ENCODE results near the gene CCDC197. TPM values are rescaled to one million over a fixed set of nuclear protein-coding genes. Genes with fewer than 3 reads are reported as not detected.
A peak's percentile ranks its signal among the peaks of the same experiment; 100 is the strongest.

The CCDC197 gene
- total RNA-seq: not detected
- not detected for polyA plus RNA-seq
- not detected for total RNA-seq

DNA sequence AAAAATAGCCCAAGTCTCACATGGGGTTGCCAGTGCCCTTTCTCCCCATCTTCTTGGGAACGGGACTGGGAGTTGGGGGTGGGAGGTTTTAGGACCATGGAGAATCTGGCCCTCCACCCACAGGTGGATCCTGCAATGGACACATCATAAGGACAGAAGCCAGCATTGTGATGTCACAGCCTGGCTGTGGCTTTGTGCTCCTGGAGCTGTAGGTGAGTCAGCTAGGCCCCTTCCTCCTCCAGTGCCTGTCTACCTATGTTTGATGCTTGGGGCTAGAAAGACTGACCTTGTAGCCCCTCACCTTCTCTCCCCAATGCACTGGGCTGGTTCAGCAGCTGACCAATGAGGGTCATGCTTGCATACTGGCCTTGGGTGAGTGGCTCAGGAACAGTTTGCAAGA, at the start of gene CCDC197:
Gene CCDC197 (plus strand): TSS at position 220 of the 400 bp plus-strand sequence. CDS start 831 bp downstream, outside the sequence.
- Mint-ChIP-seq H3K36me3 (no peaks in the 10 kb centered on the region), H3K27ac (peak within 1 kb of the TSS in 1 of 9 donors; percentile 13), H3K4me3 (no peak within 1 kb of the TSS), H3K4me1 (peaks cover 2 to 56% (median 8%) of the 10 kb centered on the region in 7 donors), H3K9me3 (no peaks in the 10 kb centered on the region), H3K27me3 (no peaks in the 10 kb centered on the region)
- H3K4me1 ChIP-seq (ENCODE audit: control insufficient read depth in 2 of 2, insufficient read depth in 2 of 2, low read length in 2 of 2): peaks cover 4 to 6% of the 10 kb centered on the region in 2 donors
- H3K27me3 ChIP-seq (ENCODE audit: control insufficient read depth in 2 of 2, insufficient read depth in 2 of 2, low read length in 2 of 2): no peaks in the 10 kb centered on the region
- POLR2A ChIA-PET: interaction anchor here (1.1 kb wide), 1 partner anchor 26 kb away, joined by 3 read pairs; no protein-coding TSS in a partner anchor
- DNase-seq (no peak), ATAC-seq (no peak)
- no peak within 1 kb of the TSS for H3K27ac ChIP-seq (ENCODE audit: low read depth, low read length)
- H3K36me3 ChIP-seq (ENCODE audit: control insufficient read depth in 2 of 3, insufficient read depth in 3 of 3, low read length in 3 of 3): no peaks in the 10 kb centered on the region
- H3K9me3 ChIP-seq (ENCODE audit: control insufficient read depth in 2 of 3, low read length in 3 of 3): no peaks in the 10 kb centered on the region
- no peak within 1 kb of the TSS for H3K4me3 ChIP-seq (ENCODE audit: low read length)
- intact Hi-C loops (cut with micrococcal nuclease): no loop called here
- CTCF ChIA-PET: interaction anchor here (1.5 to 9.9 kb wide), 2 partner anchors 15 to 58 kb away, joined by 3 to 139 read pairs; no protein-coding TSS in a partner anchor

DNA sequence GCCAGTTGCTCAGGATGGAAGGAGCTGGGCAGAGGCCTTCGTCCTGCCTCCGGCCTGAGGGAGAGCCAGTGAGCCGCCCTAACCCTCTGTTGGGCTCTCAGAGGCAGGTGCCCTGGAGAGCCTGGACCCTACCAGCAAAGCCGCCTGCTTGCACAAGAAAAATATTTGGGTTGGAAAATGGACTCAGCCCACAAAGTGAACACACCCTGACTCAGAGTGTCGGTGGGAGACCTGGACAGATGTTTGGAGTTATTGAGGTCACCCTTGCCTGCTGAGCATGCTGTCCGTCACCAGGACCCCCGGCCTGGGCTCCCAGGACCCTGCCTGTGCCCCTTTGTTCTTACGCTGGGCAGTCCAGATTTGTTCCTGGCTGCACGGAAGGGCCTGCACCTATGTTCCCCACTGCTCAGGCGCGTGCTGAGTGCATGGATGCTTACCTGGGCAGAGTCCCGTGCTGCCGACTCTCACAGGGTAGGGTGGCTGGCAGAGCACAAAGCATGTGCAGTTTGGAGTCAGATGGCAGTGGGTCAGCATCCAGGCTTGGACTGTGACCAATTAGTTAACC, 47.5 kb upstream of the CCDC197 start:
- Histone ChIP-seq H3K9me3 (ENCODE audit: control insufficient read depth in 2 of 3, low read length in 3 of 3) (no peaks in the 10 kb centered on the region), H3K4me1 (ENCODE audit: control insufficient read depth in 2 of 2, insufficient read depth in 2 of 2, low read length in 2 of 2) (peaks cover 0 to 13% of the 10 kb centered on the region in 2 donors)
- intact Hi-C loops (cut with micrococcal nuclease): no loop called here

DNA sequence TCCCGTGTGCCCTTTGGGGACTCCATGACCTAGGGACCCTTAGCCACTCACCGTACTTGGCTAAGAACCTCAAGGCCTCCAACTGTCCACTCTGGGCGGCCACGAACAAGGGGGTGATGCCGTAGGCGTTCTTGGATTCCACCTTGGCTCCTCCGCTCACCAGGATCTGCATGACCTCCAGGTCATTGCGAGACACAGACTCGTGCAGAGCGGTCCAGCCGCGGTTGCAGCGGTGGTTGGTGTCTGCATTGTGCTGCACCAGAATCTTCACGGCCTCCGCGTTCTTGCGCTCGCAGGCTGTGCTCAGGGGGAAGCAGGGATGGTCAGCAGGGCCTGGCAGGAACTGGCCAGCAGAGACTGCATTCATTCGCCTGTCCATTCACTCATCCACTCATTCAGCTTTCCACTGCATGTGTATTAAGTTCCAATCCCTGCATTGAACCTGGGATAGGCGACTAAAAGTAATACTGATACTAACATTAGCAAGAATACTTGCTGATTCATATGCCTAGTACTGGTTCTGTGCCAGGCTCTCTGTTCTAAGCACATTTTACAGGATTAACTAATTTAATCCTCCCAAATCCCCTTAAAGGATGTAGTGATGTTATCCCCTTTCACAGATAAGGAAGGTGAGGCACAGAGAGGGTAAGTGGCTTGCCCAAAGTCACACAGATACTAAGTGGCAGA, 46.0 kb upstream of the CCDC197 start:
- H3K27me3 ChIP-seq (ENCODE audit: control insufficient read depth in 2 of 2, insufficient read depth in 2 of 2, low read length in 2 of 2): no peaks in the 10 kb centered on the region
- intact Hi-C loops (cut with micrococcal nuclease): no loop called here
- ATAC-seq (no peak), DNase-seq (no peak)
- Mint-ChIP-seq H3K27me3 (no peaks in the 10 kb centered on the region), H3K4me1 (peaks cover 11 to 62% (median 24%) of the 10 kb centered on the region in 7 donors), H3K27ac (peak overlapping the region in 1 of 9 donors; percentile 23), H3K36me3 (peaks cover 0 to 40% (median 0%) of the 10 kb centered on the region in 5 donors), H3K9me3 (no peaks in the 10 kb centered on the region), H3K4me3 (no peak overlapping the region)
- ChIA-PET CTCF (interaction anchor here (1.0 to 2.3 kb wide), 3 partner anchors 11 to 67 kb away, joined by 3 to 14 read pairs (median 3); no protein-coding TSS in a partner anchor), POLR2A (no interaction called here)
- H3K36me3 ChIP-seq (ENCODE audit: control insufficient read depth in 2 of 3, insufficient read depth in 3 of 3, low read length in 3 of 3): no peaks in the 10 kb centered on the region
- H3K4me1 ChIP-seq (ENCODE audit: control insufficient read depth in 2 of 2, insufficient read depth in 2 of 2, low read length in 2 of 2): peaks cover 14 to 27% of the 10 kb centered on the region in 2 donors
- H3K4me3 ChIP-seq (ENCODE audit: low read length): no peak overlapping the region
- no peaks in the 10 kb centered on the region for H3K9me3 ChIP-seq (ENCODE audit: control insufficient read depth in 2 of 3, low read length in 3 of 3)
- H3K27ac ChIP-seq (ENCODE audit: low read depth, low read length): no peak overlapping the region

More for the DNA sequence above, 47.5 kb upstream of the CCDC197 start:
- peaks cover 2 to 47% (median 12%) of the 10 kb centered on the region in 7 donors for H3K4me1 Mint-ChIP-seq
- H3K36me3 ChIP-seq (ENCODE audit: control insufficient read depth in 2 of 3, insufficient read depth in 3 of 3, low read length in 3 of 3): no peaks in the 10 kb centered on the region
- no peaks in the 10 kb centered on the region for H3K27me3 Mint-ChIP-seq
- no peaks in the 10 kb centered on the region for H3K27me3 ChIP-seq (ENCODE audit: control insufficient read depth in 2 of 2, insufficient read depth in 2 of 2, low read length in 2 of 2)
- ATAC-seq (no peak), DNase-seq (no peak)
- H3K36me3 Mint-ChIP-seq: peaks cover 0 to 33% (median 0%) of the 10 kb centered on the region in 5 donors
- H3K4me3 ChIP-seq (ENCODE audit: low read length): no peak overlapping the region
- no peaks in the 10 kb centered on the region for H3K9me3 Mint-ChIP-seq
- H3K4me3 Mint-ChIP-seq: no peak overlapping the region
- H3K27ac ChIP-seq (ENCODE audit: low read depth, low read length): no peak overlapping the region
- CTCF ChIA-PET: interaction anchor here (1.2 kb wide), 2 partner anchors 10 to 68 kb away, joined by 3 read pairs; no protein-coding TSS in a partner anchor
- POLR2A ChIA-PET: interaction anchor here (0.6 to 1.8 kb wide), 3 partner anchors 10 to 159 kb away, joined by 4 to 8 read pairs (median 5); no protein-coding TSS in a partner anchor
- no peak overlapping the region for H3K27ac Mint-ChIP-seq

DNA sequence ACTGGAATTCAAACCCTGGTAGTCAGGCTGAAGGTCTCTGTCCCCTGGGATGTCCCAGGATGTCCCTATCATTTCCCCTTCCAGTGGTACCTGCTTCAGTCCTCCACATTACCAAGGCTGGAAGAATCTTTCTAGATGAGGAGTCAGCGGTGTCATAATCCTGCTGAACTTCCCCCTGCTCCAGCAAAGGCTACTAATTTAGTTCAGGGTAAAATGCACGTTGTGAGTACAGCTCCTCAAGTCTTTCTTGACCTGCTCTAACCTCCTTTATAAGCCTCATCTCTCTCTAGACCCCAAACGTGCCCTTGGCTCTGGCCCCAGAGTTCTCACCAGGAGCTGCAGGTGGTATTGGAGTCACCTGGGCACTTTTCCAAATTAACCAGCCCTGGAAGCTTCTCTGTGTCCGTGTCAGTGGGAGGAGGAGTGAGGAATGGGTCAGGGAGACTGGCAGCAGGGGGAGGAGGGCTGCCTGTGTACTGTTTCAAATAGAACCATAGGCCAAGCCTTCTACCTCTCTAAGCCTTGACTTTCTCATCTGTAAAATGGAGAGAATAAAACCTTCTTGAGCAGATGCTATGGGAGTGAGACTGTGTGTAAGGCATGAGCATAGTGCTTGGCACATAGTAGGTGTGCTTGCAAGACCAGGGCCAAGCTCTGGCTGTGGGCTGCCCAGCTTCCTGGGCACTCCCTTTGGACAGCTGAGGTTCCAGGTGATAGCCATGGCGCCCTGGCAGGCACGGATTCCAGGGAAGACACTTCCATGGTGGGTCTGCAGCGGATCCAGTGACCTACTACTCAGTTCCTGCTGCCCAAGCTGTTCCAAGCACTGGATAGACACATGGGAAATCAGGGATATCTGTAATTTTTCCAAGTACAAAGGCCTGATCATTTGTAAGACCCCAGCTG, 45.2 kb upstream of the CCDC197 start:
- POLR2A ChIA-PET: interaction anchor here (0.8 to 1.6 kb wide), 3 partner anchors 10 to 19 kb away, joined by 4 to 6 read pairs (median 5); no protein-coding TSS in a partner anchor
- no peaks in the 10 kb centered on the region for H3K36me3 ChIP-seq (ENCODE audit: control insufficient read depth in 2 of 3, insufficient read depth in 3 of 3, low read length in 3 of 3)
- no peaks in the 10 kb centered on the region for H3K27me3 ChIP-seq (ENCODE audit: control insufficient read depth in 2 of 2, insufficient read depth in 2 of 2, low read length in 2 of 2)
- ATAC-seq: no peak
- CTCF ChIA-PET: interaction anchor here (1.1 to 2.3 kb wide), 4 partner anchors 8 to 19 kb away, joined by 3 to 14 read pairs (median 5); no protein-coding TSS in a partner anchor
- Mint-ChIP-seq H3K9me3 (no peaks in the 10 kb centered on the region), H3K27me3 (no peaks in the 10 kb centered on the region), H3K4me3 (no peak overlapping the region), H3K27ac (peak overlapping the region in 1 of 9 donors; percentile 23), H3K36me3 (peaks cover 0 to 35% (median 0%) of the 10 kb centered on the region in 5 donors), H3K4me1 (peaks cover 17 to 70% (median 30%) of the 10 kb centered on the region in 7 donors)
- intact Hi-C loops (cut with micrococcal nuclease): no loop called here
- DNase-seq: no peak
- H3K4me3 ChIP-seq (ENCODE audit: low read length): no peak overlapping the region
- peaks cover 20 to 35% of the 10 kb centered on the region in 2 donors for H3K4me1 ChIP-seq (ENCODE audit: control insufficient read depth in 2 of 2, insufficient read depth in 2 of 2, low read length in 2 of 2)
- no peaks in the 10 kb centered on the region for H3K9me3 ChIP-seq (ENCODE audit: control insufficient read depth in 2 of 3, low read length in 3 of 3)
- H3K27ac ChIP-seq (ENCODE audit: low read depth, low read length): no peak overlapping the region

DNA sequence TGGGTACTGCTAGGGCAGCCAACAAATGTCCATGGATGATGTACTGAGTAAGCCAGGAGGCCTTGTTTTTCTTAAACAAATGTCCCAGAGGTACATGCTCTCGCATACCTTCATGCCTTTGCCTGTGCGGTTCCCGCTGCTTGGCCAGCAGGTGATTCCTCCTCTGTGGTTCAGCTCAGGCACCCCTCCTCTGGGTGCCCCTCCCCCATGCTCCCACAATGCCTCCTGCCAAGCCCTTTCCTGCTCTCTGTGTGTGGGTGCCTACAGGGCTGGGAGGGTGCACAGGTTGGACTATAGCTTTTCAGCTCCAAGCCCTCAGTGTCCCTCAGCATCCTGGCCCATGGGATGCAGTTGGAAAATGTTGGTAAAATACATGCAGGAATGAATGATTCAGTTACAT, 44.3 kb upstream of the CCDC197 start:
- ChIA-PET CTCF (interaction anchor here (0.7 to 2.0 kb wide), 6 partner anchors 9 to 25 kb away, joined by 3 to 7 read pairs (median 3); no protein-coding TSS in a partner anchor), POLR2A (interaction anchor here (0.7 to 1.6 kb wide), 6 partner anchors 11 to 127 kb away, joined by 3 to 6 read pairs (median 4); no protein-coding TSS in a partner anchor)
- Mint-ChIP-seq H3K27me3 (no peaks in the 10 kb centered on the region), H3K36me3 (peaks cover 0 to 38% (median 0%) of the 10 kb centered on the region in 5 donors), H3K4me1 (peaks cover 24 to 80% (median 39%) of the 10 kb centered on the region in 7 donors), H3K4me3 (peak overlapping the region in 1 of 10 donors; percentile 90), H3K9me3 (no peaks in the 10 kb centered on the region), H3K27ac (peak overlapping the region in 2 of 9 donors; percentile 53 to 68)
- intact Hi-C loops (cut with micrococcal nuclease): no loop called here
- Histone ChIP-seq H3K4me3 (ENCODE audit: low read length) (no peak overlapping the region), H3K9me3 (ENCODE audit: control insufficient read depth in 2 of 3, low read length in 3 of 3) (no peaks in the 10 kb centered on the region), H3K27me3 (ENCODE audit: control insufficient read depth in 2 of 2, insufficient read depth in 2 of 2, low read length in 2 of 2) (no peaks in the 10 kb centered on the region), H3K4me1 (ENCODE audit: control insufficient read depth in 2 of 2, insufficient read depth in 2 of 2, low read length in 2 of 2) (peaks cover 29 to 45% of the 10 kb centered on the region in 2 donors), H3K36me3 (ENCODE audit: control insufficient read depth in 2 of 3, insufficient read depth in 3 of 3, low read length in 3 of 3) (no peaks in the 10 kb centered on the region), H3K27ac (ENCODE audit: low read depth, low read length) (no peak overlapping the region)
- ATAC-seq: no peak
- DNase-seq: no peak

DNA sequence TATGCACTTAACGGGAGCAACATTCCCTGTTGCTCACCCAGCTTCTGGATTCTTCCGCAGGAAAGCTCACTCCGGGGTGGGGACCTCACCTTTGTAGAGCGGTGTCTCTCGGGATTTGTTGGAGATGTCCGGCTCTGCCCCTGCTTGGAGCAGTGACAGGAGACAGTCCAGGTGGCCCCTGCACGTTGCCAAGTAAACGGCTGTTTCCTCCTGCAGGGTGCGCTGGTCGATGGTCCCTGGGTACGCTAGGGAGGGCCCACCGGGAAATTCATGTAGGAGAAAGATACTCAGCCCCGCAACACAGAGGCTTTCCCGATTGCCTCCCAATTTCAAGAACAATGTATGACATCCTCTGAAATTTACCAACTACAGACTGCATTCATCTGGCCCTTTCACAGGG, 43.8 kb upstream of the CCDC197 start:
- no peaks in the 10 kb centered on the region for H3K27me3 Mint-ChIP-seq
- peak overlapping the region; percentile 9 for H3K4me3 ChIP-seq (ENCODE audit: low read length)
- peaks cover 0 to 38% (median 0%) of the 10 kb centered on the region in 5 donors for H3K36me3 Mint-ChIP-seq
- H3K36me3 ChIP-seq (ENCODE audit: control insufficient read depth in 2 of 3, insufficient read depth in 3 of 3, low read length in 3 of 3): no peaks in the 10 kb centered on the region
- no peak for ATAC-seq
- no peaks in the 10 kb centered on the region for H3K27me3 ChIP-seq (ENCODE audit: control insufficient read depth in 2 of 2, insufficient read depth in 2 of 2, low read length in 2 of 2)
- H3K27ac ChIP-seq (ENCODE audit: low read depth, low read length): no peak overlapping the region
- intact Hi-C loops (cut with micrococcal nuclease): no loop called here
- ChIA-PET POLR2A (interaction anchor here (0.7 to 1.6 kb wide), 4 partner anchors 10 to 126 kb away, joined by 3 to 5 read pairs (median 4); no protein-coding TSS in a partner anchor), CTCF (interaction anchor here (0.7 to 2.0 kb wide), 5 partner anchors 11 to 25 kb away, joined by 3 to 7 read pairs (median 3); no protein-coding TSS in a partner anchor)
- H3K4me1 ChIP-seq (ENCODE audit: control insufficient read depth in 2 of 2, insufficient read depth in 2 of 2, low read length in 2 of 2): peaks cover 33 to 49% of the 10 kb centered on the region in 2 donors
- peaks cover 27 to 84% (median 42%) of the 10 kb centered on the region in 7 donors for H3K4me1 Mint-ChIP-seq
- no peak overlapping the region for H3K27ac Mint-ChIP-seq
- H3K9me3 Mint-ChIP-seq: no peaks in the 10 kb centered on the region
- DNase-seq: no peak
- peak overlapping the region in 1 of 10 donors; percentile 90 for H3K4me3 Mint-ChIP-seq
- no peaks in the 10 kb centered on the region for H3K9me3 ChIP-seq (ENCODE audit: control insufficient read depth in 2 of 3, low read length in 3 of 3)
